Fibroblast of the aortic adventitia (primary cell): ENCODE data around the gene JARID2. TPM values are rescaled to one million over a fixed set of nuclear protein-coding genes. Genes with fewer than 3 reads are reported as not detected.
"Not testable (repeated sequence)": the region's sequence is repeated elsewhere in the genome, so short reads cannot be mapped to it uniquely, and the experiment has no call there.

Experiments
- DNase-seq: peaks from one replicate; pipeline ENCODE4 v3.0.0-alpha.2; 2010; ENCODE audit warnings: low read depth
- H3K4me3 ChIP-seq: 2 replicates; pipeline ENCODE4 v1.5.1; 2011; ENCODE audit warnings: low read depth, mild to moderate bottlenecking, control low read depth, low read length, moderate library complexity
- CTCF ChIP-seq: IDR thresholded peaks from 2 replicates; pipeline ENCODE4 v1.5.1; 2011; ENCODE audit warnings: mild to moderate bottlenecking, low read length, control low read depth, inconsistent platforms; ENCODE audit not compliant: insufficient read depth
- total RNA-seq: library from RNA; depleted of rRNA; stranded (reverse); fragments of >200 nt; gene quantifications from 2 replicates; pipeline ENCODE4 v1.2.3, GENCODE V29; 2012; ENCODE audit warnings: low replicate concordance

The JARID2 gene
- total RNA-seq, 1 donor = 8.3 TPM

DNA sequence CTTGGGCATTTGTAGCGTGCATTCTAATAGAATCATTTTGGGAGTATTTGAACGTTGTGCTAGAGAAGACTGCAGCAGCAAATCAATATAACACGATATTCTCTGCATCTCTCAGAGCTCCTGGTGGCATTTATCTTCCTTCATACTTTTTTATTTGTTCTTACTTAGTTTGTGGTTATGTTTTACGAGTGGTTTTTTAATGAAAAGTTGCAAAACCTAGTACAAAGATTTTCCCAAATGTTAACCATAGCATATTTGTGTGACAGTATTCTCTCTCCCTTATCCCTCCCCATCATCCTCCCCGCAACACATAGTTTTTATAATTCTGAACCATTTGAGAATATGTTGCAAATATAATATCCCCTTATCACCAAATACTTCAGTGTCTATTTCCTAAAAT is 50.4 kb downstream of the JARID2 start:
- no peak for DNase-seq
- H3K4me3 ChIP-seq = no peak overlapping the region
- no peak for TF ChIP-seq CTCF

DNA sequence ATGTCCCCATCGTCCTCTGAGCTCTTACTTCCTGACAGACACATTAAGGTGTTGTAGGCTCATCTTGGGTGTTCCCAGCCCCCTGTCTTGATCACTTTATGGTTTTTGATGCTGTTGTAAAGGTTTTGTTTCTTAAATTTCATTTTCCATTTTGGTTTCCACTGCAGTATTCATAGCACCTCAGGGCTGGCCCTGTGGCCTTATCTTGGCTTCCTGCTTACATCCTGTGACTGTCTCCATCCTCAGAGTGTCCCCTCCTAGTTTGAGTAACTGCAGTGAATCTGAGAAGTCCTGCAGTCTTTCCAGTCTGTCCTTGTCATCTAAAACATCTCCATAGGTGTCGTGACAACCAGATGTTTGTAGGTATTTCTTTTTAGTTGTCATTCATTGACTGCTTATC is 50.9 kb downstream of the JARID2 start:
- H3K4me3 ChIP-seq = no peak overlapping the region
- no peak for DNase-seq
- no peak for TF ChIP-seq CTCF

DNA sequence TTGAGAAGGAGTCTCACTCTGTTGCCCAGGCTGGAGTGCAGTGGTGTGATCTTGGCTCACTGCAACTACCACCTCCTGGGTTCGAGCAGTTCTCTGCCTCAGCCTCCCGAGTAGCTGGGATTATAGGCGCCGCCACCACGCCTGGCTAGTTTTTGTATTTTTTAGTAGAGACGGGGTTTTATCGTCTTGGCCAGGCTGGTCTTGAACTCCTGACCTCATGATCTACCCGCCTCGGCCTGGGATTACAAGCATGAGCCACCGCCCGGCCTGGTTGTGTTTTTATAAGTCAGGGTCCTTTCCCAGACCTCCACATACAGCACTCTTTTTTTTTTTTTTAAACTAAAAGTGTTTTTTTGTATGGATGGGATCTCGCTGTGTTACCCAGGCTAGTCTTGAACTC is 51.3 kb downstream of the JARID2 start:
- not testable (repeated sequence) for DNase-seq

GRCh38 chr6:15297895-15298590 is 52.2 kb downstream of the JARID2 start:
- peak; percentile 64 for DNase-seq
- no peak overlapping the region for H3K4me3 ChIP-seq
- TF ChIP-seq CTCF = no peak

More for the DNA sequence above, 51.3 kb downstream of the JARID2 start:
- H3K4me3 ChIP-seq = not testable (repeated sequence)

DNA sequence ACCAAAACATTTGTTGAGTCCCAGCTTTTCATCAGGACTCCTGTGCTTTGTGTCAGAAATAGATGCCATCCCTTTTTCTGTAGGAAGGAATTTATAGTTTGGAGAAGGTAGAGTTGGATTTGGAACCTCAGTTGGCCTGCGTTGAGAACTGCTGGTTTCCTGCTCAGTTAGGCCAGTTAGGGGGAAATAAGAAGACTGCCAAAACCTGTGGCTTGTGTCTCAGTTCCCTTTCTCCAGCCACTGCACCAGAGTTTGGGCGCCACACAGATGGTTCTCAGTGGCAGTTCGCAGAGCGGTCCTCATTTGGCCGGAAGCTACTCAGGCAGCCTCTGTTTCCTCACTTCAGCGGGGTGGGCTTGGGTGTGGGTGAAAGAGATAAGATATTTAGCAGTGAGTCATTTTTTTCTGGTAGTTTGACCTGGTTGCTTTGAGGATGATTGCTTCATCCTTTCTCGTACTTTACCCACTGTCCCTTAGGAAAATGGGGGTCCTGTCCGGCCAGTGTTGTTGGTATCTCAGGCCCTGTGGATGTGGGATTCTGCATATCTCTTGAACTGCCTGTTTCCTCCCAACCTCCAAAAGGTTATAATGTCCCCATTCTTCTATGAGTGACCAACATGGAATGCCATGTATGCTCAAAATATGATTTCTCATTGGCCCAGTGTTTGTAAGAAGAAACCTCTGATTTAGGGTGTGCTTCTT is 53.7 kb downstream of the JARID2 start:
- H3K4me3 ChIP-seq = no peak overlapping the region
- no peak for TF ChIP-seq CTCF
- DNase-seq = peak; percentile 35

GRCh38 chr6:15301179-15302006 is 55.5 kb downstream of the JARID2 start:
- no peak overlapping the region for H3K4me3 ChIP-seq
- no peak for TF ChIP-seq CTCF
- DNase-seq = no peak
